NCI-H748 (cell line): ENCODE measurements around the gene TSPAN18.
A peak's percentile ranks its signal among the peaks of the same experiment; 100 is the strongest.

Source experiments
- DNase-seq: peaks from one replicate; lab custom pipeline; 2025; ENCODE audit not compliant: unreplicated experiment; lab: John Stamatoyannopoulos, UW

TSPAN18 gene

DNA sequence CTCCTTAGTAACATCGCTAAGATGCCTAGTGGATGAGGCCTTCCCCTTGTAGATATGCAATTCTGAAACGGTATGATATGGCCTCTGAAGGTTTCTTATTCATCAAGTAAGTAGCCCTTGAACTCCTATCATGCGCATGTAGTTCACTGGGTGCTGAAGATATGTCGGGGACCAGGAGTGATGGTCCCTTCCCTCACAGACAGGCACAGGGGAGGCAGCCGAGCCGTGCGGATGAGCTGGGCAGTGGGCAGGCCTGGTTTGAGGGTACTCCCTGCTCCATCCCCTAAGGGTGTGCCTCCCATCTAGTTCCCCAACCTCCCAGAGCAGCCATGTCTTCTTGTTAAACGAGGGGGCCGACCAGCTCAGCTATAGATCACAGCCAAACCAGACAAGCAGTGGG lies 183.8 kb downstream of the TSPAN18 start:
- no peak for DNase-seq

GRCh38 chr11:44911029-44911814 lies 184.5 kb downstream of the TSPAN18 start:
- DNase-seq = peak; percentile 86

- DNase-seq = no peak
Observed at GRCh38 chr11:44912270-44912987, 185.7 kb downstream of the TSPAN18 start.

GRCh38 chr11:44913502-44913901 lies 186.7 kb downstream of the TSPAN18 start:
- no peak for DNase-seq

- DNase-seq = no peak
Observed at GRCh38 chr11:44914105-44914504, 187.3 kb downstream of the TSPAN18 start.

GRCh38 chr11:44915004-44915403 lies 188.2 kb downstream of the TSPAN18 start:
- no peak for DNase-seq

DNA sequence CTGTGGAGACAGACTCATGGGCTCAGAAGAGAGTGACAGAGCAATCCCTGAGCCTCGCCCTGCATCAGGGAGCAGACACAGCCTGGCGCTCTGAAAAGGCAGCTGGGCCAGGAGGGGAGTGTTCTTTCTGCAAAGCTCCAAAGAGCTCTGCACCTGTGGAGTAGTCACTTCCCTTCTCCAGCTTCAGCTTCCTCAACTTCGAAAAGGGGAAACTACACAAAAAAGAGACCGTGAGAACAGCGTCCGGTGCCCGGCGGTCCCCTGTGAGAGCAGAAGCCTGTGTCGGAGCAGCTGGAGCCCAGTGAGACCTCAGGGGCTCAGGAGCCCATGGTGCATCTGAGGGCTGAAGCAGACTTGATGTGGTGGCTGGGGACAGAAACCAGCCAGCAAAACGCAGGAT lies 188.9 kb downstream of the TSPAN18 start:
- no peak for DNase-seq

DNA sequence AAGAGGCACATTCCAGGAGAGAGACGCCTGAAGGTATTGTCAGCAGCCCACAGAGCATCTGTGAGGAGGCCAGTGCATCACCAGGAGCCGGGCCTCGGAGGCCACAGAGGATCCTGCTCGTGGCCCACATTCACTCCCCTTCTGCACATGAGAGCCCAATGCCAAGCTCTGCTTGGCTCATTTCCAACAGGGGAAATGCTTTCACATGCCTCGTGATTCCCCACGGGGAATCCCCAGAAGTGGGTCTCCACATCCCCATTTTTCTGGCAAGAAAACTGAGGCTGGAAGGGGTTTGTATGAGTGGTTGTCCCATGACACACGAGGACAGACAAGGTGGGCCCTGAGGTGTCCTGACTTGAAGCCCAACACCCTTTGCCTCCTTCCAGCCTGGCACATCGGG lies 189.6 kb downstream of the TSPAN18 start:
- DNase-seq = no peak

- DNase-seq = no peak
Observed at GRCh38 chr11:44916801-44917385, 190.1 kb downstream of the TSPAN18 start.

GRCh38 chr11:44917741-44918140 lies 191.0 kb downstream of the TSPAN18 start:
- DNase-seq = no peak

DNA sequence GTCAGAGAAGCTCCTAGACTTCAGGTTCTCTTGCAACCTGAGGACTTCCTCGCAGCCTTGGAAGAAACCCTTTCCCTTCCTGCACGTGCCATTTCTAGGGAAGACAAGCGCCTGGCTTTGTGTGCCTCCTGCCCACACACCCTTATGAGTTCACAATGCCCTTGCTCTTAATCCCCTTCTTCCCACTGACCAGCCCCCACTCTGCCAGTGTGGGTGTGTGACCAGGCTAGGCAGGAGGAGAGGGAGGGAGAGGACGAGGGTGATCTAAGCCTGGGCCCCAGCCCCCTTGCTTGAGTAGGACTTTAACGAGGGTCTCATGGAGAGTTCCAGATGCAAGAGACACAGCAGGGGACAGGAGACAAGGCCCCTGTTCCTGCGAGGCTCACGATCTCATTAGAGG lies 193.7 kb downstream of the TSPAN18 start:
- DNase-seq = no peak

DNA sequence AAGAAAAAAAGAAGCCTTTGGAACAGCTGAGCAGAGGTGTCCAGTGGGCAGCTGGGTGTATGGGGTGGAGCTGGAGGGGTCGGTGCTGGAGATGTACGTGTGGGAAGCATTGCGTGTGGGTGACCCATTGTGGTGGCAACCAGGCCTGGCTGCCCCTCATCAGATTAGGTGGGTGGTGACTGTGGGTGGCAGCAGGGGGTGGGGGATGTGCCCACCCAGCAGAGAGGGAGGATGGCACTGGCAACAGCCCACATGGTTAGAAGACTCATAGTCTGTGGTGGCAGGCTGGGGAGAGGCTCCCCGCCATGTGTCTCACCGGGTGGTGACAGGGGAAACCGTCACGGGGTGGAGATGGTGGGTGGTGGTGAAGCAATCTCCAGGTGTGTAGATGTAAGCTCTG lies 196.4 kb downstream of the TSPAN18 start:
- DNase-seq = no peak

DNA sequence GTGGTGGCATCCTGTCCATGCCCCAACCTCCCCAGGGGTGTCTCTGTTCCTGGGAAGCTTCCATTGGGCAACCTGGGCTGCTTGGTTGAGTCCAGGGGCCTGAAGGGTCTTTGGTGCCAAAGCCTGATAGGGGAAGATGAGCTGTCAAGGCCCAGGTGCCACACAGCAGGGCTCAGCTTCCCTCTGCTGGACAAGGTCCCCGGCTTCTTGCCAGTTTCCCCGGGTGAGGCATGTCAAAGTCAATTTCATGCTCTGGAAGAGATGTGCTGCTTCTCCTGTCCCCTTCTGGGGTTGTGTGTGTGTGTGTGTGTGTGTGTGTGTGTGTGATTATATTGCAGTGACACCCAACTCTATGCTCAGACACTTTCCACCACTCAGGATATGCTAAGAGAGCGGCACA lies 197.0 kb downstream of the TSPAN18 start:
- no peak for DNase-seq

DNA sequence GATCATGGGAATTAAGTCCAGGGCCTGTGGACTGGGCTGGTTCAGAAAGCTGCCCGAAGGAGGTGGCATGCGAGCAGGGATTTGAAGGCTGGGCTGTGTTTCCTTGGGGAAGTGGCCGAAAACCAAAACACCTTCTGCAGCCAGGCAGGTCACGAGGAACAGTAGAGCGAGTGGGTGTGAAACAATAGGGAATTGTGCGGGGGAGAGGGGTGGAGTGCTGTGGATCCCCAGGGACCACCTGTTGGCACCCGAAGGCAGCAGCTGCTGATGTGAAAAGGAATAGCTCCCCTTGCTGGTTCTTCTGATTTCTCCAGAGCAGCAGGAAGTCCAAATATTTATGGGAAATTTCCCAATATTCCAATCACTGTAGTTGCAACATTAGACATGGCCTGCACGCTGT lies 199.3 kb downstream of the TSPAN18 start:
- DNase-seq = no peak

DNA sequence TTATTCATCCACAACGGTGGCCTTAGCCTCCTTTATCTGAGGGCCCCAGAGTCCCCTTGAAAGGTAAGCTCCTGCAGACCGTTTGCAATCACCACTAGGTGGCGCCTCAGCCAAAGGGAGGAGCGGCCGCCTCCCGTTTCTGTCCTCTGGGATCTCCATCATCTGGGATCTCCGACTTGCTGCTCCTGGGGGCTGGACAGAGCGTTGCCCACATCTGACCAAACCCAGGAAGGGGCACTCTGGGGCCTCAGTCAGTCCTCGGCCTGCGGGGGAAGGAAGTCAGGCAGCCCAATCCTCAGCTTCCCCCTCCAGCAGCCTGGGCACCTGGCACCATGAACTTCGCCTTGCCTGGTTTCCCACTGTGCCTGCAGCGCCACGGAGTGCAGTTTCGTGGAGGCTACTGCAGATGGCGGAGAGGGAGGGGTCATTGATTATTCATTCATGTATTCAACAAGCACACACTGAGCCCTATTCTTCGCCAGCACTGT lies 200.5 kb downstream of the TSPAN18 start:
- DNase-seq = peak; percentile 83

DNA sequence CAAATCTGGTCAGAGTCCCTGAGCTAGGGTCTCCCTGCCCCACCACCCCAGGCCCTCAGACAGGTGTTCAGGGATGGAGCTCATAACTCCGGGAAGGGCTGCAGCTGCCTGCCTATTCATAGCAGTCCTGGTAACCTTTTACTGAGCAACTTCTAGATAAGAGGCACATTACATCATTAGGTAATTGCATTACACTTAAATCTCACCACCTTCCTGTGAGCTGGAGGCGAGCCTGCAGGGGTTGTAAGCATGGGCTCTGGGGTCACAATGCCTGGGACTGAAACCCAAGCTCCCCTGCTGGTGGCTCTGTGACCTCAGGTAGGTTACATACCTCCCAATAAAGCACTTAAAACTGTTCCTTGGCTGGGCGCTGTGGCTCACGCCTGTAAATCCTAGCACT lies 201.4 kb downstream of the TSPAN18 start:
- peak; percentile 8 for DNase-seq

GRCh38 chr11:44928816-44929215 lies 202.1 kb downstream of the TSPAN18 start:
- DNase-seq = no peak

- no peak for DNase-seq
Observed at GRCh38 chr11:44930588-44931302, 204.0 kb downstream of the TSPAN18 start.

DNA sequence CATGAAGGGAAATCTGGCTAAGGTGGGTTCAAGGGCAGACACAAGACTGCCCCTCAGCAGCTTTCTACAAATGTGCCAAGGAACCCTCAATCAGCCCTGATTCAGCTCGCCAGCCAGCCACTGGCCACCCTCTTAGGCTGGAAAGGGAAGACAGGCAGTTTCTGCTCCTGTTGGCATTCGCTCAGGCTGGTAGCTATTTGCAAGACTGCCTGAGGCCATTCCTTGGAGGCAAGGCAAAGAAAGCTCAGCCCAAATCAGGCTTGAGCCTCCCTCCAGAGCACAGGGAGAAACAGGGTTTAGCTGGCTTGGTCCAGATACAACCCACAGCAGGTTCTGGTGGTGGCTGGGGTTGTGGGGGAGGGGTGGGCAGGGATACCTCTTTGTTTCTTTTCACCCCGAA lies 204.7 kb downstream of the TSPAN18 start:
- no peak for DNase-seq

DNA sequence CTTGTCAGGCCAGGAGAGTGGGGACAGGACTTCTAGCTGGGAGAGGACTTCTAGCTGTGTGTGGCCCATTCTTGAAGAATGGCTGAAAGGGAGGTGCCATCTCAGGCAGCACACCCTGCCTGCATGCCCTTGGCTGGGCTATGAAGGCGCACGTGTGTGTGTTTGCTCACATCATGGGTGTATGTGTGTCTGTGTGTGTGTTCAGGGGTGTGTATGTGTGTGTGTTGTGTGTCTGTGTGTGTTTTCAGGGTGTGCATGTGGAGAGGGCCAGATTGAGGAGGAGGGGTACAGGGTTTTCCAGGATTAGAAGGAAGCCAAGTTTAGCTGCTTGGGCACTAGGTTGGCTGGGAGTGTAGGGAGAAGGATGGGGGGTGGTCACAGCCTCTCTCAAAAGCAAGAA lies 207.3 kb downstream of the TSPAN18 start:
- no peak for DNase-seq

DNA sequence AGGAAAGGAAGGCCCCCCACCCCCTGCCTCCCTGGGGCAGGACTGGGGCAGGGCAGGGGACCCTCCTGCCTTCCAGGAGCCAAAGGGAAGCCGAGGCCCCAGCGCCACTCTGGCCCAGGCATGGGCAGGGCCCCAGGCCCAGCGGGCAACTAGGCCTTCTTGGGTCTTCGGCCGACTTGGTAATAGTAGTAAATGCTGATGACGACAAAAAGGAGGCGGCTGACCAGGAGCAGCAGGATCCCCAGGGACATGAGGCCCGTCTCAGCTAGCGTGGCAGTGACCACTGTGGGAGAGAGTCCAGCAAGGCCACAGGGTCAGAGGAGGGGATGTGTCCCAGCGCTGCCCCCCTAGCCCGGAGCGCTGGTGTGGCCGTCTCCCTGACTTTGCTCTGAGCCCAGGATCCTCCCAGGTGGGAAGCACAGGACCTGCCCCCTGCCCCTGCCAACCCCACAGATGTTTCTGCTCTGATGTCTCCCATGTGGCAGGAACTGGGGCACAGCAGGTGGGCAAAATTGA lies 208.0 kb downstream of the TSPAN18 start:
- no peak for DNase-seq
